Measurements from ENCODE around the gene CENPE.

CENPE gene

GRCh38 chr4:103118166-103118565 is 80.0 kb downstream of the CENPE start:
- DNase-seq = no peak

- no peak for DNase-seq
Observed at GRCh38 chr4:103111598-103111997, 86.5 kb downstream of the CENPE start.

- DNase-seq = no peak
Observed at GRCh38 chr4:103108542-103108941, 89.6 kb downstream of the CENPE start.

- DNase-seq = no peak
Observed at GRCh38 chr4:103105558-103106356, 92.4 kb downstream of the CENPE start.

GRCh38 chr4:103104886-103105285 is 93.3 kb downstream of the CENPE start:
- no peak for DNase-seq

GRCh38 chr4:103100691-103101090 is 97.5 kb downstream of the CENPE start:
- no peak for DNase-seq

GRCh38 chr4:103099691-103100392 is 98.3 kb downstream of the CENPE start, which contains the start of gene BDH2:
BDH2 (minus strand) TSS chr4:103099834; CDS start chr4:103096254, 3,580 bp downstream.
- DNase-seq = peak; percentile 24

- DNase-seq = no peak
Observed at GRCh38 chr4:103098756-103099440, 99.2 kb downstream of the CENPE start.

- no peak for DNase-seq
Observed at GRCh38 chr4:103098341-103098740, 99.8 kb downstream of the CENPE start.

GRCh38 chr4:103097112-103097511 is 101.0 kb downstream of the CENPE start:
- no peak for DNase-seq

GRCh38 chr4:103095080-103095479 is 103.1 kb downstream of the CENPE start:
- no peak for DNase-seq

- no peak for DNase-seq
Observed at GRCh38 chr4:103092245-103092644, 105.9 kb downstream of the CENPE start.

- peak; percentile 20 for DNase-seq
Observed at GRCh38 chr4:103091601-103092223, 106.4 kb downstream of the CENPE start.

- DNase-seq = no peak
Observed at GRCh38 chr4:103089481-103089880, 108.7 kb downstream of the CENPE start.

GRCh38 chr4:103086551-103086950 is 111.6 kb downstream of the CENPE start:
- DNase-seq = no peak

- DNase-seq = no peak
Observed at GRCh38 chr4:103085555-103086196, 112.5 kb downstream of the CENPE start.

- no peak for DNase-seq
Observed at GRCh38 chr4:103079621-103080020, 118.5 kb downstream of the CENPE start.

- no peak for DNase-seq
Observed at GRCh38 chr4:103076747-103077347, 121.3 kb downstream of the CENPE start, which contains the start of gene SLC9B2. SLC9B2 (minus strand) TSS chr4:103076761; CDS start chr4:103067550, 9,211 bp downstream.

- DNase-seq = peak; percentile 72
Observed at GRCh38 chr4:103075894-103076746, 122.0 kb downstream of the CENPE start.

- no peak for DNase-seq
Observed at GRCh38 chr4:103075435-103075893, 122.7 kb downstream of the CENPE start.
